KMS-11 (cell line): Measurements from ENCODE around the gene NSG1.

Source experiments
- H2AFZ ChIP-seq: fragments of 200-600 bp; sonication (generic); 2 replicates; pipeline ENCODE4 v1.6.1; 2016; ENCODE audit warnings: antibody characterized with exemption, mixed run types, low read depth
- H3K27ac ChIP-seq: fragments of 200-600 bp; sonication (generic); 2 replicates; pipeline ENCODE4 v1.6.1; 2016; ENCODE audit warnings: mild to moderate bottlenecking, mixed run types
- H3K27me3 ChIP-seq: fragments of 200-600 bp; sonication (generic); 2 replicates; pipeline ENCODE4 v1.6.1; 2017; ENCODE audit warnings: mild to moderate bottlenecking, low read depth, mixed run types, moderate library complexity; ENCODE audit not compliant: insufficient read depth
- H3K36me3 ChIP-seq: fragments of 200-600 bp; sonication (generic); 2 replicates; pipeline ENCODE4 v1.6.1; 2017; ENCODE audit warnings: mild to moderate bottlenecking, mixed run types; ENCODE audit not compliant: insufficient read depth
- H3K4me1 ChIP-seq: fragments of 200-600 bp; sonication (generic); 2 replicates; pipeline ENCODE4 v1.6.1; 2016; ENCODE audit warnings: mild to moderate bottlenecking, low read depth, mixed run types; ENCODE audit not compliant: poor library complexity, severe bottlenecking
- H3K4me2 ChIP-seq: fragments of 200-600 bp; sonication (generic); 2 replicates; pipeline ENCODE4 v1.7.0; 2016; ENCODE audit warnings: mild to moderate bottlenecking, mixed run types
- H3K4me3 ChIP-seq: fragments of 200-600 bp; sonication (generic); IDR thresholded peaks from 2 replicates; pipeline ENCODE4 v1.6.1; 2017; ENCODE audit warnings: low read depth, low read length, mixed read lengths; ENCODE audit not compliant: insufficient read depth
- H3K79me2 ChIP-seq: fragments of 200-600 bp; sonication (generic); 2 replicates; pipeline ENCODE4 v1.6.1; 2016; ENCODE audit warnings: low read depth, mixed run types; ENCODE audit not compliant: insufficient read depth
- H3K9ac ChIP-seq: fragments of 200-600 bp; sonication (generic); 2 replicates; pipeline ENCODE4 v1.6.1; 2016; ENCODE audit warnings: mild to moderate bottlenecking, mixed run types
- H4K20me1 ChIP-seq: fragments of 200-600 bp; sonication (generic); 2 replicates; pipeline ENCODE4 v1.6.1; 2016; ENCODE audit warnings: mild to moderate bottlenecking, mixed run types; ENCODE audit not compliant: insufficient read depth
- TF ChIP-seq, protein P1 (sequence below): fragments of 200-600 bp; sonication (generic); conservative IDR thresholded peaks from 2 replicates; pipeline ENCODE4 v1.6.1; 2017; ENCODE audit warnings: low read depth, mild to moderate bottlenecking, antibody characterized with exemption, low read length, moderate library complexity, mixed read lengths

Gene NSG1

DNA sequence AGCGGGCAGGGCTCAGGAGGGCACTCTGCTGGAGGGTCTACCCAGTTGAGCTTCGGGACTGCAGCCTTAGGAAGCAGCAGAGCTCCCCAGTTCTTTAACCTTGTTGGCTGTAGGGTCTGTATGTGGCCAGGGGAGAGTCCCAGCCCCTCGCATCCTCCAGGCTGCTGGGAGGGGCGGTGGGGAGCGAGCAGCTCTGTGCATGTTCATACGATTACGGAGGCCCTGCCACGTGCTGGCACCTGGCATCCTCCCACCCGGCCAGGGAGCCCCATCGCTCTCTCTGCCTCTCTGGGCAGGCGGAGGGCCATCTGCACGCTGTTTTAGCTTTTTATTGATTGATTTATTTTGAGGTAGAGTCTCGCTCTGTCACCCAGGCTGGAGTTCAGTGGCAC lies 21.2 kb downstream of the NSG1 start:
- Histone ChIP-seq H3K4me1 (no peaks in the 10 kb centered on the region), H3K27me3 (no peaks in the 10 kb centered on the region), H3K4me3 (no peak overlapping the region), H3K4me2 (no peak overlapping the region), H2AFZ (no peak overlapping the region), H3K9ac (no peak overlapping the region), H3K27ac (no peak overlapping the region), H3K79me2 (no peaks in the 10 kb centered on the region), H3K36me3 (no peaks in the 10 kb centered on the region), H4K20me1 (no peaks in the 10 kb centered on the region)
- TF ChIP-seq, protein P1, sequence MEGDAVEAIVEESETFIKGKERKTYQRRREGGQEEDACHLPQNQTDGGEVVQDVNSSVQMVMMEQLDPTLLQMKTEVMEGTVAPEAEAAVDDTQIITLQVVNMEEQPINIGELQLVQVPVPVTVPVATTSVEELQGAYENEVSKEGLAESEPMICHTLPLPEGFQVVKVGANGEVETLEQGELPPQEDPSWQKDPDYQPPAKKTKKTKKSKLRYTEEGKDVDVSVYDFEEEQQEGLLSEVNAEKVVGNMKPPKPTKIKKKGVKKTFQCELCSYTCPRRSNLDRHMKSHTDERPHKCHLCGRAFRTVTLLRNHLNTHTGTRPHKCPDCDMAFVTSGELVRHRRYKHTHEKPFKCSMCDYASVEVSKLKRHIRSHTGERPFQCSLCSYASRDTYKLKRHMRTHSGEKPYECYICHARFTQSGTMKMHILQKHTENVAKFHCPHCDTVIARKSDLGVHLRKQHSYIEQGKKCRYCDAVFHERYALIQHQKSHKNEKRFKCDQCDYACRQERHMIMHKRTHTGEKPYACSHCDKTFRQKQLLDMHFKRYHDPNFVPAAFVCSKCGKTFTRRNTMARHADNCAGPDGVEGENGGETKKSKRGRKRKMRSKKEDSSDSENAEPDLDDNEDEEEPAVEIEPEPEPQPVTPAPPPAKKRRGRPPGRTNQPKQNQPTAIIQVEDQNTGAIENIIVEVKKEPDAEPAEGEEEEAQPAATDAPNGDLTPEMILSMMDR, result no peak

DNA sequence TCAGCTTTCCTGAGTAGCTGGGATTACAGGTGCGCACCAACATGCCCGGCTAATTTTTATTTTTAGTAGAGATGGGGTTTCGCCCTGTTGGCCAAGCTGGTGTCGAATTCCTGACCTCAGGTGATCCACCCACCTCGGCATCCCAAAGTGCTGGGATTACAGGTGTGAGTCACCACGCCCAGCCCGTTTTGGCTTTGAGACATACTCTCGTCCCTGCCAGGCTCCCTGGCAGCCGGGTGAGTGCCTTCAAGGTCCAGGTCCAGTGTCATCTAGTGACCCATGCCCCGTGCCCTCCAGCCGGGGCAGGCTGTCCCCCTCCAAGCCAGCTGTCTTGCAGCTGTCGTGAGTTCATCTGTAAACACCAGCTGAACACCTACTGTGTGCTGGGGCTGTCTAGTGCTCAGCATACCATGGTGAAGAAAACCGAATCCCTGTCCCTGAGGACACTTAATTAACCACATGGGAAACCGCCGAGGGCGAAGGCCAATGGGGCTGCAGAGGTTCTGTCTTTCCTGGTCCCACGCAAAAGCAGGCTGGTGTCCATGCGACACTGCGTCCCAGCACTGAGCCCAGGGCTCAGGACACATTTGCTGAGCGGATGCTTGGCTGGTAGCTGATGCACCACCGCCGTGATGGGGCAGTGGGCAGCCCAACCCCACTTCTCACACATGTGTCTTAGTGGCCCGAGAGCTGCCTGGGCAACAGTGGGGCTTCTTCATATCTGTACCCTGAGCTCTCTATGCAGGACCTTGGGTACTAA lies 21.9 kb downstream of the NSG1 start:
- no peaks in the 10 kb centered on the region for H3K27me3 ChIP-seq
- no peaks in the 10 kb centered on the region for H4K20me1 ChIP-seq
- H3K4me3 ChIP-seq, result no peak overlapping the region
- no peak overlapping the region for H3K9ac ChIP-seq
- H3K36me3 ChIP-seq, result no peaks in the 10 kb centered on the region
- H2AFZ ChIP-seq, result no peak overlapping the region
- H3K4me2 ChIP-seq, result no peak overlapping the region
- TF ChIP-seq, protein P1, result no peak
- no peaks in the 10 kb centered on the region for H3K79me2 ChIP-seq
- no peaks in the 10 kb centered on the region for H3K4me1 ChIP-seq
- H3K27ac ChIP-seq, result no peak overlapping the region

DNA sequence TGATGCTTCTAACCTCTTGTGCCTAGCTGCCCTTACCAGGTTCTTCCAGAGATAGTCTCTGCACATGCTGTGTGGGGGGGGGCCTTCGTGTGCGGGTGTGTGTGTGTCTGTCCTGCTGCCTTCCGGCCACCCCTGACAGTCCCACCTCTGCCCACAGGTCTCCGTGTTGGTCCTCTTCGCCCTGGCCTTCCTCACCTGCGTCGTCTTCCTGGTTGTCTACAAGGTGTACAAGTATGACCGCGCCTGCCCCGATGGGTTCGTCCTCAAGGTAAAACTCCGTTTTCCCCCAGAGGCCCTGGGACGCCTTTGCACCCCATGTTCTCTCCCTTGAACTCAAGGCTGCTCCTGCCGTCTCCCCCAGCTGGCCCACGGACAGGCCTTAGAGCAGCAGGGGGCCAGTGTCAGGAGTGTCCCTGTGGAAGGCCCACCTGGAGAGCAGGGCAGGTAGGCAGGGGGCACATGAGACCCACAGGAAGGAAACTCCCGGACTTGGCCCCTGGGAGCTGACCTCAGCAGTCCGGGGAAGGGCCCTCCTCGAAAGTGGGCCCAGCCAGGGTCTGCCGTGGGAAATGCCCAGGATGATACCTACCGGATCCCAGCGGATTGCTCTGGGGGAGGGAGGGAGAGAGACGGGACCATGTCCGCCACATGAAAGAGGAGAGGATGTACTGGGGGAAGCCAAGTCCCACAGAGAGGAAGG lies 22.7 kb downstream of the NSG1 start:
- Histone ChIP-seq H4K20me1 (no peaks in the 10 kb centered on the region), H3K4me3 (no peak overlapping the region), H3K79me2 (no peaks in the 10 kb centered on the region), H3K4me2 (no peak overlapping the region), H3K4me1 (no peaks in the 10 kb centered on the region), H3K27ac (no peak overlapping the region), H3K27me3 (no peaks in the 10 kb centered on the region), H2AFZ (no peak overlapping the region), H3K36me3 (no peaks in the 10 kb centered on the region), H3K9ac (no peak overlapping the region)
- TF ChIP-seq, protein P1, result no peak

DNA sequence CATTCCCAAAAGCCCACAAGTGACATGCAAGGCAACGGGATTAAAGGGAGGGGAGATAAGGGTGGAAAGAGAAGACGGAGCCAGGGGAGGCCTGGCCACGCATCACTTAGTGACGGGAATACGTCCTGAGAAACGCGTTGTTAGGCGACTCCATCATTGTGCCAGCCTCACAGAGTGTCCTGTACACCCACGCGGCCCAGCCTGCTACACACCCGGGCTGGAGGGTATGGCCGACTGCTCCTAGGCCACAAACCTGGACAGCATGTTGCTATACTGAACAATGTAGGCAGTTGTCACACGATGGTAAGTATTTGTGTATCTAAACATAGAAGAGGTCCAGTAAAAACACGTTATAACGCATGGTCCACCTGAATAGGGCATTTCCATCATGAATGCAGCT lies 23.4 kb downstream of the NSG1 start:
- Histone ChIP-seq H3K4me3 (no peak overlapping the region), H4K20me1 (no peaks in the 10 kb centered on the region), H3K4me2 (no peak overlapping the region), H3K36me3 (no peaks in the 10 kb centered on the region), H3K9ac (no peak overlapping the region), H3K27ac (no peak overlapping the region), H2AFZ (no peak overlapping the region), H3K79me2 (no peaks in the 10 kb centered on the region), H3K4me1 (no peaks in the 10 kb centered on the region), H3K27me3 (no peaks in the 10 kb centered on the region)
- TF ChIP-seq, protein P1, result no peak
